ENCODE measurements around the gene ABCC6. TPM values are rescaled to one million over a fixed set of nuclear protein-coding genes. Genes with fewer than 3 reads are reported as not detected.
"Not testable (repeated sequence)": the region's sequence is repeated elsewhere in the genome, so short reads cannot be mapped to it uniquely, and the experiment has no call there.

The ABCC6 gene
- total RNA-seq, 1 donor from 2014 or later: 0.38 TPM

DNA sequence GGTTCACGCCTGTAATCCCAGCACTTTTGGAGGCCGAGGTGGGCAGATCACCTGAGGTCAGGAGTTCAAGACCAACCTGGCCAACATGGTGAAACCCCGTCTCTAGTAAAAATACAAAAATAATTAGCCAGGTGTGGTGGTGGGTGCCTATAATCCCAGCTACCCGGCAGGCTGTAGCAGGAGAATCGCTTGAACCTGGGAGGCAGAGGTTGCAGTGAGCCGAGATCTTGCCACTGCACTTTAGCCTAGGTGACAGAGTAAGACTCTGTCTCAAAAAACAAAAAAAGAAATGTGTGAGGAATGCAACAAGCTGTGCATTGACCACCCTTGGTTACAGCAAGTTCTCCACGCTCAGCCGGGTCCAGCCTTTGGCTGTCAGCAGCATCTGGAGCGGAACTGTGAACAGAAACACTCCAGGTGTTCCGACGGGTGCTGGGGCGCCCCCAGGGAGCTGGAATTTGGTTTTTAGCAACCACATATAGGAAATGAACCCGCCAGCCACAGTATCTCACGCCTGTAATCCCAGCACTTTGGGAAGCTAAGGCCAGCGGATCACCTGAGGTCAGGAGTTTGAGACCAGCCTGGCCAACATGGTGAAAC is 75.2 kb downstream of the ABCC6 start:
- intact Hi-C loops (cut with DNase I); DNase-seq (ENCODE audit: low spot score): not testable (repeated sequence)

DNA sequence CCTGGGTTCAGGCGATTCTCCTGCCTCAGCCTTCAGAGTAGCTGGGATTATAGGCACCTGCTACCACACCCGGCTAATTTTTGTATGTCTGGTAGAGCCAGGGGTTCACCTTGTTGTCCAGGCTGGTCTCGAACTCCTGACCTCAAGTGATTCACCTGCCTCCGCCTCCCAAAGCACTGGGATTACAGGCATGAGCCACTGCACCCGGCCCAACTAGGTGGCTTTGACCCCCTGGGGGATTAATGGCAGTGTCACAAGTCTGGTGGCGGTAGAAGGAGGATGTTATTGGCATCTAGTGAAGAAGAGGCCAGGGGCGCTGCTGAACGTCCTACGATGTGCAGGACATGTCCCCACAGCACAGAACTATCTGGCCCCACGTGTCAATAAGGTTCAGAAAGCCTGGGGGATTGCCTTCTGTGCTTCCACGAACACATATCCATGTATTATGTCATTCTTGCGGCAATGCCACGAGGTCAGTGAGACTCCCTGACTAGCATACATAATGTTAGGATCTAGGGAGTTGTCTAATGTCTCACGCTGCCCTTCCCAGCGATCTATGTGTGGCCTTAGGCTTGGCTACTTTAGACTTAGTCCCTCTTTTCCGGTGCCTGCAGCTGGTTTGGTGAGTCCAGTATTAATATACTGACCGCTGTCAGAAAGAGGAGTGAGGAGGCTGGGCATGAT is 75.8 kb downstream of the ABCC6 start:
- intact Hi-C loops (cut with DNase I): no loop called here
- no peak for DNase-seq (ENCODE audit: low spot score)

DNA sequence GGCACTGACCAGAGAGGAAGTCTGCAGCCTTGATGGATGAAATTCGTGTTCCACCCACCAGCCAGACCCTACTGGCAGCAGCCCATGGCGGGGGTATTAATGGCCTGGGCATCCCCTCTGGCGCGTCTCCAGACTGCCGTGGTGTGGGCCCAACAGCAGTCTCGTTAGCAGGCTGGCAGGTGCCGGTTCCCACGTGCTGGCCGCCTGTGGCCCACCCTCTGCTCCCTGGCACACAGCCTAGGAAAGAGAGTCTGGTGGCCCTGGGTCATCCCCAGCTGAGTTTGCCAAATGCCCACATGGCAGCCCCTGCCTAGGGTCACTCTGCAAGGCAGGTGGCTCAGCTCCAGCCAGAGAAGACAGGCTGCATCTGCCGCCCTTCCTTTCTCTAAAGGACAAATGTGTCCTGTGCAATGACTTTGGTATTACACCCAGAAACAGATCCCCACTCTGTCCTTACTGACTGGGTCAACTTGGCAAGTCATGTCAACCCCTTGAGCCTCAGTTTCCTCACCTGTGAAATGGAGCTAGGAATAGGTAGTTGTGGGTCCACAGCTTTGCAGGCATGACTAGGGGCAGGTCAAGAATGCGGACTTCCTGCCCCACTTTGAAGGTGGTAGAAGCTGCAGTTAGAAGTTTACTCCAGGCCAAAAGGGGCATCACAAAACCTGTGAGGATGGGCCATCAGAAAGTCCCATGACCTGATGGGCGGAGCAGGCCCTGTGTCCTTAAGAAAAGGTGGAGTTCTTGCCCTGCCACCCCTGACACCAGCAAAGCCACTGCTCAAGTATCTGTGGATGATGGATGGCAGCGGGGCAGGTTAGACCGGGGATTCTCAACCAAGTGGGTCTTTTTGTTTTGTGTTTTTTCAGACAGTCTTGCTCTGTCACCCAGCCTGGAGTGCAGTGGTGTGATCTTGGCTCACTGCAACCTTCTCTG is 76.6 kb downstream of the ABCC6 start:
- DNase-seq (ENCODE audit: low spot score): no peak
- intact Hi-C loops (cut with DNase I): no loop called here

DNA sequence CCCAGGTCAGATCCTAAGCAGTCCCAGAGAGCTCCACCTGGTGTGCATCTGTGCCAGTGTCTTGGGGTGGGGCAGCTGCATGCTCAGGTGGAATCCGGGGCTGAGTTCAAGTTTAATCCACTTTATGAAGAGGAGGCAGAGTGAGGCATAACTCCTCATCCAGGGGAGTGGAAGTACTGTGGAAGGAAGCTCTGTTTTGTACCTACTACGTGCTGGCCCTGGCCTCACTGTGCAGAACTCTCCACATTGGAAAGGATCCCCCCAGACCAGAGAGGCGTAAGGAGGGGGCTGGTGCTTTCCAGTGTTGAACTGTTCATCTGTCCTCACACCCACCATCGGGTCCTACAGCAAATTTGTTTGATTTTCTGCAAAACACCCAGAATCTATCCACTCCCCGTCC is 78.0 kb downstream of the ABCC6 start:
- DNase-seq (ENCODE audit: low spot score): no peak
- intact Hi-C loops (cut with DNase I): no loop called here

DNA sequence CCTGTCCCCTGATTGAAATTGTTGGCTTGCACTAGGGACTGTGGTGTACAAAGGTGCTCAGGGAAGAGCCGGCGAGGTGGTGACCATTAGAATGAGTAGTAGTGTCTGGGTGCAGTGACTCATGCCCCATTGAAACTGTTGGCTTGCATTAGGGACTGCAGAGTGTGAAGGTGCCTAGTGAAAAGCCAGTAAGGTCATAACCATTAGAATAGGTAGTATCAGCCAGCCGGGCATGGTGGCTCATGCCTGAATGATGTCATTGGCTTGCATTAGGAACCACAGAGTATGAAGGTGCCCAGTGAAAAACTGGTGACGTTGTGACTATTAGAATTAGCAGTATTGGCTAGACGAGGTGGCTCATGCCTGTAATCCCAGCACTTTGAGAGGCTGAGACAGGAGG is 78.9 kb downstream of the ABCC6 start:
- DNase-seq (ENCODE audit: low spot score): no peak
- intact Hi-C loops (cut with DNase I): no loop called here

DNA sequence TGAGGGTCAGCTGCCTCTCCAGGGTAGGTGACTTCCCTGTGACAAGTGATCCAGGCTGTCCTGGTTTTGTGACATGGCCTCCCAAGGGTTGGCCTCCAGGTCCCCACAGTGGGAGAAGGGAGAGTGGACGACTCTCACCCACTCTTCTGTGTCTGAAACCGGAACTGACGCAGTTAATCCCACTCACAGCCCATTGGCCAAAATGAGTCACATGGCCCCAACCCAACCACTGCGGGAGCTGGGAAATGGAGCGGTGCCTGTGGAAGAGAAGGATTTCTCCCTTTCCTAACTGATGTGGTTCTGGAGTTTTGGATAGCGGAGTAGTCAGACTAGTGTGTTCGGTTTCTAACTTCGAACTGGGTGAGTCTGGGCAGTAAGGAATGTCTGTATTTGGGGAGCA is 79.4 kb downstream of the ABCC6 start:
- no peak for DNase-seq (ENCODE audit: low spot score)
- intact Hi-C loops (cut with DNase I): no loop called here

DNA sequence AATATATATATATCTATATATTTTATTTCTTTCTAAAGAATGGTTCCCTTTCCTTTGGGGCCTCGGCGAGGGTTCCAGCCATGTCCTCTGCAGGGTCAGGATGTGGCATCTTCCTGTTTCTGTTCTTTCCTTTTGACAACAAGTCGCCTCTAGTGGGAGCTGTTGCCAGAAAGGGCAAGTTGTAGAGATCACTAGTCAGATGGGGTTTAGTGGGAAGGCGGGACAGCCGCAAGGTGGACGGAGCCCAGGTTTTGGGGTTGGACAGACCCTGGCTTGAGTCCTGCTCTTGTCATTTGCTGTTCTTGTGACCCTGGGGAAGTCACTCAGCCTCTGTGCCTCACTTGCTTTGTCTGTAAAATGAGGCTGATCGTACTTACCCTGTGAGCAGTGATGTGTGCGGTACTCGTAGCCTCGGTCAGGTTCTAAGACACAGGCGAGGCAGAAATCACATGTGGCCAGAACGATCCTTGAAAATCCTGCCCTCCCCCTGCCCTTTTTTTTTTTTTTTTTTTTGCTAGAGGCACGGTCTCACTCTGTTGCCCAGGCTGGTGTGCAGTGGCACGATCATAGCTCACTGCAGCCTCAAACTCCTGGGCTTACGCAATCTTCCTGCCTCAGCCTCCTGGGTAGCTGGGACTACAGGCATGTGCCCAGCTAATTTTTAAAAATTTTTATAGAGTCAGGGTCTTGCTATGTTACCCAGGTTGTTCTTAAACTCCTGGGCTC is 80.1 kb downstream of the ABCC6 start:
- intact Hi-C loops (cut with DNase I): no loop called here
- no peak for DNase-seq (ENCODE audit: low spot score)

DNA sequence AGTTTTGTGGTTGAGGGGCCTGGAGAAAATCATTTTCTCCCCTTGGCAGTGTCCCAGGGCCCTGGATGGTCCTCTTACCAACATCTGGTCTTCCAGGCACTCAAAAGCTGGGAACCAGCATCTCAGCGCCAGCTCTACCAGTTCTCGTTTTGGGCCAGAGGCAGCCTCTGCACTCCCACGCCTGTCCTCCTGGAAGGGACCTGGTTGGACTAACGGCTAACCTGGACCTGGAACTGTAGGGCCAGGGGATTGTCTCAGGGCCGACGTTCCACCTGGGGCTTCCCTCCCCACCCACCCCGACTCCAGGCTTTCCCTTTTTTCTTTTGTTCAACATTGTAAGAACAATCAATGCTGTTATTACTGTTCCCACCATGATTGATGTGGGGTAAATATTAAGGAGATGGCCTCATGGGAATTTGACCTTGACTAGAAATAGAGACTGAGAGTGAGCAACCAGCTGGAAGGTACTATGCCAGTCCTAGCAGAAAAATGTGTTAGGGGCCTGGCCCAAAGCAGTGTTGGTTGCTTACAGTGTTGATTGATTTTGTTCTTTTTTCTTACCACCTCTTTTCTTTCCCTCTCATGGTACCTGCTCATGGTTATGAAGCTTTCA is 81.4 kb downstream of the ABCC6 start:
- intact Hi-C loops (cut with DNase I): no loop called here
- DNase-seq (ENCODE audit: low spot score): no peak

DNA sequence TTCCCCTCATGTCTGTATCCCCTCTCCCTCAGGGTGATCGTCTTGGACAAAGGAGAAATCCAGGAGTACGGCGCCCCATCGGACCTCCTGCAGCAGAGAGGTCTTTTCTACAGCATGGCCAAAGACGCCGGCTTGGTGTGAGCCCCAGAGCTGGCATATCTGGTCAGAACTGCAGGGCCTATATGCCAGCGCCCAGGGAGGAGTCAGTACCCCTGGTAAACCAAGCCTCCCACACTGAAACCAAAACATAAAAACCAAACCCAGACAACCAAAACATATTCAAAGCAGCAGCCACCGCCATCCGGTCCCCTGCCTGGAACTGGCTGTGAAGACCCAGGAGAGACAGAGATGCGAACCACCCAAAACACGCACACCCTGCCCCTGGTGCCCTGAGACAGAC is 82.2 kb downstream of the ABCC6 start:
- intact Hi-C loops (cut with DNase I): no loop called here
- no peak for DNase-seq (ENCODE audit: low spot score)

DNA sequence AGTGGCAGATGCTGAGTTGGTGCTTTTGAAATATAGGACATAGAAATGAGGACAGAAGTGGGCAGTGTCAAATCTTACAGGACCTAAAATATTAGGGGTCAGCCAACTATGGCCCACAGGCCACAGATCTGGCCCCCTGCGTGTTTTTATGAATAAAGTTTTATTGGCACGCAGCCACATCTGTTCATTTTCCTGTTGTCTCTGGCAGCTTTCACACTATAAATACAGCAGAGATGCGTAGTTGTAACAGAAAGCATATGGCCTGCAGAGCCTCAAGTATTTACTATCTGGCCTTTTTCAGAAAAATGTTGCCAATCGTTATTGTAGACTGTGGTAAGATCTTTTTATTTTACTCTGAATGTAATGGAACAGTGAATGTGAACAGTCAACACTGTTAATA is 82.8 kb downstream of the ABCC6 start:
- intact Hi-C loops (cut with DNase I): no loop called here

DNA sequence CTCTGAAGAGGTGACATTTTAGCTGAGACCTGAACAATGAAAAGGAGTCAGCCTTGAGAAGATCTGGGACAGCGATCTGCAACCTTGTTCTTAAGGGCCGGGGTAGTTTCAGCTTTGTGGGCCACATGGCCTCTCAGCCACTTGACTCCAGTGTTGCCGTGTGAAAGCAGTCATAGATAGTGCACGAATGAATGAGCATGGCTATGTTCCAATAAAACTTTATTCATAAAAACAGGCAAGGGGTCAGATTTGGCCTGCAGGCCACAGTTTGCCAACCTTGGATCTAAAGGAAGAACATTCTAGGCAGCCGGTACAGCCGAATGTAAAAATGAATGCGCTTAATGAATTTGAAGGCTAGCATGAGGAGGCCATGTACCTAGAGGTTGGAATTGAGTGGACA is 83.5 kb downstream of the ABCC6 start:
- intact Hi-C loops (cut with DNase I): no loop called here
- DNase-seq (ENCODE audit: low spot score): no peak

More for the DNA sequence above, 82.8 kb downstream of the ABCC6 start:
- DNase-seq (ENCODE audit: low spot score): no peak

DNA sequence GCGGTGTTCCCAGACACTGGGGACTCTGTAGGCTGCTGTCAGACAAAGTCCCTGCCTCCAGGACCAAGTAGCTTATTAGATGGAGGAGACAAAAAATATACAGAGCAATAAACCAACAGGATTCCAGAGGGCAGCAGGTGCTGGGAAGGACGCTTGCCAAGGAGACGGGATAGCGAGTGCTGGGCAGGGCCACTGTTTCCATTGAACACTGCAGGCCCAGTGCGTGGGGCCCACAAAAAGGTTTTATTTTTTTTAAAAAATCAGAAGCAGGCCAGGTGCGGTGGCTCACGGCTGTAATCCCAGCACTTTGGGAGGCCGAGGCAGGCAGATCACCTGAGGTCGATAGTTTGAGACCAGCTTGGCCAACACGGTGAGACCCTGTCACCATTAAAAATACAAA is 84.2 kb downstream of the ABCC6 start:
- DNase-seq (ENCODE audit: low spot score): no peak
- intact Hi-C loops (cut with DNase I): no loop called here

DNA sequence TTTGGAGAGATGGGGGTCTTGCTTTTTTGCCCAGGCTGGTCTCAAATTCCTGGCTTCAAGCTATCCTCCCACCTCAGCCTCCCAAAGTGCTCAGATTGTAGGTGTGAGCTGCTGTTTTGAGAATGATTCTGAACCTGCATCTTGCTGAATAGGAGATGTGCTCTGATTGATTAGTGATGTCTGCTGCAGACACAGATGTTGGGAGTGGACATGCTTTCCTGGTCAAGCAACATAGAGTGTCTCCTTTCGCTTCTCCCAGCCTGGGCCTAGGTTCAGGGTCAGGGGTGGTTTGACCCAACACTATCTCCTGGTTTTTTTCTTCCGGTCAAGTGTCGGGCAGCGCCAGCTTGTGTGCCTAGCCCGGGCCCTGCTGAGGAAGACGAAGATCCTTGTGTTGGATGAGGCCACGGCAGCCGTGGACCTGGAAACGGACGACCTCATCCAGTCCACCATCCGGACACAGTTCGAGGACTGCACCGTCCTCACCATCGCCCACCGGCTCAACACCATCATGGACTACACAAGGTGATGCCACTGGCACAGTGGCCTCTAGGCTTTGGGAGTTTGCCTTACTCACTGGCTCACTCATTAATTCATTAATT is 85.2 kb downstream of the ABCC6 start:
- DNase-seq (ENCODE audit: low spot score): no peak
- intact Hi-C loops (cut with DNase I): no loop called here

DNA sequence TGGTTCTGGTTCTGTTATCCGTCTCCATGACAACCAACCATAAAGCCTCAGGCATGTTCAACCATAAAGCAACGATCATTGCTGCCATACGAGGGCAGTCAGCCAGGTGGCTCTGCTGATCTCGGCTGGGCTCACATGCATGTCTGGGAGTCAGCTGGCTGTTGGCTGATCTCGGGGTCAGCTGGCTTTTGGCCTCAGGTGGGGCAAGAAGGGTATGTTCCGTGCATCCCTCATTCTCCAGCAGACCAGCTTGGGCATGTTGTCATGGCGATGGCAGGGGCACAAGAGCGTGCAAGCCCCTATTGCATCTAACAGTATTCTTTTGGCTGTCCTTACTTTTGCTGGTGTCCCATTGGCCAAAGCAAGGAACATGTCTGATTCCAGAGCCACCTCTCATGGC is 86.2 kb downstream of the ABCC6 start:
- DNase-seq (ENCODE audit: low spot score): no peak
- intact Hi-C loops (cut with DNase I): no loop called here

DNA sequence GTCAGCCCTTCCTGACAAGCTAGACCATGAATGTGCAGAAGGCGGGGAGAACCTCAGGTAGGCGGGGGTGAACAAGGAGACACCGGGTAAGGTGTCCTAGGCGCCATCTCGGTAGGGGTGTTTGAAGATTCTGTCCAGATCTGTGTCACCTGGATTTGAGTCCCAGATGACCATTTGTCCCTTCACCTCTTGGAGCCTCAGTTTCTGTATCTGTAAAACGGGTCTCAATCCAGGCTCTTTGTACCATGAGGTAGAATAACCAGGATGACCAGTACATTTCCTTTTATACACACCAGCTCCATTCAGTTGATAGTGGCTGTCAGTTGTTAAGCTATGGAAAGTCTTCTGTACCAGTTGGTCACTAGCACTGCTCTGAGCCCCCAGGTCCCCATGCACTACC is 86.7 kb downstream of the ABCC6 start:
- DNase-seq (ENCODE audit: low spot score): no peak
- intact Hi-C loops (cut with DNase I): no loop called here

DNA sequence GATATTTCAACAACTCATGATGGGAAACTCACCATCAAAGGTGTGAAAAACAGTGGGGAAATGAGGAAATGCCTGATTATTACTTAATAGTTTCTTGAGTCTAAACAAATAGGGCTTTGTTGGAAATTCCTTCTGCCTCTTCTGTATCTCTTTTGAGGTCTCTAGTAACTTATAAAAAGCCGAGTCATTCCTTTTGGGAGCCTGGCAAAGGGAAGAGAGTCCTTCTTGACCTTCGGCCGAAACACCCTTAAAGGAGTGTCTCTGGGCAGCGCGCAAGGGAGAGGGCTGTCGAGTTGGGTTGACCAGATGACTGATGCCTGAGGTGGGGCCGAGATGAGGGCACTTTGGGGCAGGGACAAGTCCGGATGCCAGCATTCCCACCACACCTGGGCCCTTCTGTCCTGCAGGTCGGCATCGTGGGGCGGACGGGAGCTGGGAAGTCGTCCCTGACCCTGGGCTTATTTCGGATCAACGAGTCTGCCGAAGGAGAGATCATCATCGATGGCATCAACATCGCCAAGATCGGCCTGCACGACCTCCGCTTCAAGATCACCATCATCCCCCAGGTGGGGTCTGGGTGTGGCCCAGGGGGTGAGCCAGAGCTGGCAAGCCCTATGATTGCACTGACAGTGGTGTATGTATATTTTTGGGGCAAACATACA is 89.2 kb downstream of the ABCC6 start:
- no peak for DNase-seq (ENCODE audit: low spot score)
- intact Hi-C loops (cut with DNase I): no loop called here

DNA sequence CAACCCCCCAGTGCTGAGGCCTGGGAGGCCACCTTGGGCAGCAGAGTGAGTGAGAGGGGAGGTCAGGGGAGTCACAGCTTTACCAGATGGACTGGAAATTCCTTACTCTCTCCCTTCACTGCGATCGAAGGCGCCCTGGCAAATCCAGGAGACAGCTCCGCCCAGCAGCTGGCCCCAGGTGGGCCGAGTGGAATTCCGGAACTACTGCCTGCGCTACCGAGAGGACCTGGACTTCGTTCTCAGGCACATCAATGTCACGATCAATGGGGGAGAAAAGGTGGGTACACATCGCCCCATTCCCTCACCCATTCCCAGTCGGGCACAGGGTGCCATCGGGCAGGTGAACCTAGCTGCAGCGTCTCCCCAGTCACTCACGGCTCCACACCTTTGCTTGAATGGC is 91.6 kb downstream of the ABCC6 start:
- no peak for DNase-seq (ENCODE audit: low spot score)
- intact Hi-C loops (cut with DNase I): no loop called here

DNA sequence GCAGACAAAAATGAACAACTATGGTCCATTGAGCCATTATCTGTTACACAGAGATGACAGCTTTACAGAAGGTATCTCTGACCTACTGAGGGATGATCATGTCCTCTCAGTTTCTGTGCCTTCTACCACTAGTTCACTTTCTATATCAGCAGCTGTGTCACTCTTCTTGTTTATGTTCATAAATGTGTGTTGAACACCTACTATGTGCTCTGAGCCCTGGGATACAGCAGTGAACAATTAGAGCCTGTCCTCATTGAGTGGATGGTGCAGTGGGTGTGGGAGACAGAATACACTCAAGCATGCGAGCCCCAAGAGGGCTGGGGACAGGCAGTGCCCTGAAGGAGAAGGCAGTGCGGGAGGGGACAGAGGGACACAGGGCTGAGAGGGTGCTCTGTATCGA is 92.1 kb downstream of the ABCC6 start:
- intact Hi-C loops (cut with DNase I): no loop called here
- no peak for DNase-seq (ENCODE audit: low spot score)
